Cardiac muscle cell (in vitro differentiated cells and primary cell): ENCODE results near the gene DIP2B. TPM values are rescaled to one million over a fixed set of nuclear protein-coding genes. Genes with fewer than 3 reads are reported as not detected.

Experiments used
- DNase-seq, 2 donors: peaks; one replicate each; pipeline versions ENCODE4 v3.0.0 to v3.0.0-alpha.2; 2010 to 2017; ENCODE audit warnings: low read depth in 1 of 2, low spot score in 1 of 2
- H3K27ac ChIP-seq: fragments of 200-600 bp; sonication (generic); 2 replicates; pipeline ENCODE4 v1.5.1; 2016
- H3K27me3 ChIP-seq: fragments of 200-600 bp; sonication (generic); 2 replicates; pipeline ENCODE4 v1.6.0; 2016; ENCODE audit warnings: control low read depth
- H3K36me3 ChIP-seq: fragments of 200-600 bp; sonication (generic); 2 replicates; pipeline ENCODE4 v1.5.1; 2016; ENCODE audit warnings: control low read depth
- H3K4me1 ChIP-seq: fragments of 200-600 bp; sonication (generic); 2 replicates; pipeline ENCODE4 v1.8.1; 2017; ENCODE audit warnings: low read depth, mild to moderate bottlenecking, mixed run types
- H3K4me3 ChIP-seq: fragments of 200-600 bp; sonication (generic); 2 replicates; pipeline ENCODE4 v1.5.1; 2016; ENCODE audit warnings: mild to moderate bottlenecking
- H3K9me3 ChIP-seq: fragments of 200-600 bp; sonication (generic); 2 replicates; pipeline ENCODE4 v1.5.1; 2017; ENCODE audit warnings: low read depth, mild to moderate bottlenecking, control low read depth
- CTCF ChIP-seq: IDR thresholded peaks from 2 replicates; pipeline ENCODE4 v1.5.1; 2012; ENCODE audit warnings: low read depth, mild to moderate bottlenecking, low read length
- polyA plus RNA-seq: library from polyadenylated mRNA; unstranded; fragments of >200 nt; fragmentation: Nextera tagmentation; extraction: Ambion mirVana; gene quantifications from 2 replicates; pipeline ENCODE4 v1.2.1, GENCODE V29; 2016
- total RNA-seq: library from RNA; depleted of rRNA; stranded (reverse); fragments of >200 nt; gene quantifications from 2 replicates; pipeline ENCODE4 v1.2.3, GENCODE V29; 2016

DIP2B gene
- total and polyA plus RNA-seq, 2 experiments from 2014 or later, result 15.5 to 55.1 TPM

- Histone ChIP-seq H3K4me1 (no peaks in the 10 kb centered on the region), H3K9me3 (no peaks in the 10 kb centered on the region), H3K4me3 (no peak overlapping the region), H3K36me3 (peaks cover 45% of the 10 kb centered on the region), H3K27ac (peak overlapping the region; percentile 53), H3K27me3 (no peaks in the 10 kb centered on the region)
- no peak for DNase-seq
- no peak for TF ChIP-seq CTCF
Observed at GRCh38 chr12:50727466-50727865, 222.7 kb downstream of the DIP2B start.

DNA sequence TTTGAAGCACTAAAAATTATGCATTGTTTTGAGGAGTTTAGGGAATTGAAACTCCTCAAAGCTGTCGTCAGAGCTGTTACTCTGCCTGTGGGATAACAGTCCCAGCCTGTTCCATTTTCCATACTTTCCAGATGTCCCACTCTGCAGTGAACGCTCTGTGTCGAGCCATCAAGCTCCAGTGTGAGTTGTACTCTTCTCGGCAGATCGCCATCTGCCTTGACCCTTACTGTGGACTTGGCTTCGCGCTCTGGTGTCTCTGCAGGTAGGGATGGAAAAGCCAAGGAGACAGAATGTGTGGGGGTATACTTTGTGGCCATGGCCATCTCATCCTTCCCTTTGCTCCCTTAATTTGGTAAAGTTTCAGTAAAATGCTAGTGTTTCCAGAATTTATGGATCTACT lies 223.6 kb downstream of the DIP2B start:
- no peak overlapping the region for H3K4me3 ChIP-seq
- H3K36me3 ChIP-seq, result peaks cover 36% of the 10 kb centered on the region
- DNase-seq, result no peak
- no peak overlapping the region for H3K27ac ChIP-seq
- no peaks in the 10 kb centered on the region for H3K4me1 ChIP-seq
- no peaks in the 10 kb centered on the region for H3K9me3 ChIP-seq
- TF ChIP-seq CTCF, result no peak
- no peaks in the 10 kb centered on the region for H3K27me3 ChIP-seq

GRCh38 chr12:50728841-50729240 lies 224.1 kb downstream of the DIP2B start:
- Histone ChIP-seq H3K27me3 (no peaks in the 10 kb centered on the region), H3K27ac (no peak overlapping the region), H3K9me3 (no peaks in the 10 kb centered on the region), H3K4me1 (peaks cover under 1% of the 10 kb centered on the region), H3K4me3 (no peak overlapping the region), H3K36me3 (peaks cover 31% of the 10 kb centered on the region)
- DNase-seq, result no peak
- TF ChIP-seq CTCF, result no peak

DNA sequence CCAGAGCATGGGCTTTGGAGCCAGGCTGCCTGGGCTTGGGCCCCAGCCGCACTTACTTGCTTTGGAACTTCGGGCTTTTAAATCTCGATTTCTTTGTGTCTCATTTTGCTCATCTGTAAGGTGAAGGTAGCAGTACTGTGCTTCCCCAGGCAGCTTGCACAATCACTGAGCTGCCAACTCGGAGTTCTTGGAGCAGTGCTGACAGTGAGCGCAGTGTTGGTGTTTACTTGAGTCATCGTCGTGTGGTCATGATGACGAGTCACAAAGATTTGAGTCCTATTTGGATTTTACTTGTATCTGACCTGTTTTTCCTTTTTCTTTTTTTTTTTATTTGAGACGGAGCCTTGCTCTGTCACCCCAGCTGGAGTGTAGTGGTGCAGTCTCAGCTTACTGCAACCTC lies 227.8 kb downstream of the DIP2B start:
- no peak overlapping the region for H3K4me3 ChIP-seq
- peaks cover 9% of the 10 kb centered on the region for H3K4me1 ChIP-seq
- peak overlapping the region; percentile 32 for H3K27ac ChIP-seq
- H3K27me3 ChIP-seq, result no peaks in the 10 kb centered on the region
- peaks cover 27% of the 10 kb centered on the region for H3K36me3 ChIP-seq
- no peaks in the 10 kb centered on the region for H3K9me3 ChIP-seq
- TF ChIP-seq CTCF, result no peak
- peak in 1 of 2 donors; percentile 85 for DNase-seq

GRCh38 chr12:50733706-50734105 lies 228.9 kb downstream of the DIP2B start:
- no peak overlapping the region for H3K4me3 ChIP-seq
- H3K27me3 ChIP-seq, result no peaks in the 10 kb centered on the region
- H3K27ac ChIP-seq, result peak overlapping the region; percentile 57
- peaks cover 9% of the 10 kb centered on the region for H3K4me1 ChIP-seq
- no peaks in the 10 kb centered on the region for H3K9me3 ChIP-seq
- DNase-seq, result peak in 1 of 2 donors; percentile 68
- peaks cover 34% of the 10 kb centered on the region for H3K36me3 ChIP-seq
- TF ChIP-seq CTCF, result no peak
